Upper lobe of left lung (tissue), 4 donors: Measurements from ENCODE around the gene MORN1.

ENCODE experiments used
- POLR2A ChIP-seq, 4 donors: fragments of 450-650 bp; IDR thresholded peaks; one replicate each; pipeline ENCODE4 v1.5.1; 2016 to 2017; ENCODE audit warnings: antibody characterized with exemption in 4 of 4, mild to moderate bottlenecking in 2 of 4
- POLR2AphosphoS5 ChIP-seq, 2 donors: sonication (generic); formaldehyde crosslinking; IDR thresholded peaks; one replicate each; pipeline ENCODE4 v1.5.1; 2017; ENCODE audit warnings: antibody characterized with exemption in 2 of 2

DNA sequence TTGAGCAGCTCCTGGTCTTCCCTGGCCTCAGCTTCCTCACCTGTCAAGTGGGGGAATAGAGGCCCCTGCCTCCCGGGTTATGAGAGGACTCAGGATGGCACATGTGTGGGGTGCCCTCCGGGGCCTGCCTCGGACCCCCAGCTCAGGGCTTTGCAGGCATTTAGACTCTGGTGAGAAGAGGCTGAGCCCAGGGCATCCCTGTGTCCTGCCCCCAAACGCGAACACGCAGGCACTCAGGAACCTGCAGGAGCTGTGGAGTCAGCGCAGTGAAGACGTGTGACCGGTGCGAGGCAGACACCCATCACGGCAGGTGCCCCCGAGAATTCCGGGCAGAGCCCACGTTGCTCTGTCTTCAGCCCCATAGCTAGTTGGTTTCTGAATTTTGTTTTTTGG, 26.5 kb upstream of the MORN1 start:
- TF ChIP-seq POLR2A (IDR thresholded peaks at IDR 0.05): no peak
- TF ChIP-seq POLR2AphosphoS5 (IDR thresholded peaks at IDR 0.05): no peak
